ENCODE data around the gene B2M. TPM values are rescaled to one million over a fixed set of nuclear protein-coding genes. Genes with fewer than 3 reads are reported as not detected.

Gene B2M
- total and polyA plus RNA-seq, 10 of the 15 experiments (the other 5 are each of a cell fraction or from before 2014, with no cell fraction given): 2,901 to 22,794 (median 8,374) TPM

DNA sequence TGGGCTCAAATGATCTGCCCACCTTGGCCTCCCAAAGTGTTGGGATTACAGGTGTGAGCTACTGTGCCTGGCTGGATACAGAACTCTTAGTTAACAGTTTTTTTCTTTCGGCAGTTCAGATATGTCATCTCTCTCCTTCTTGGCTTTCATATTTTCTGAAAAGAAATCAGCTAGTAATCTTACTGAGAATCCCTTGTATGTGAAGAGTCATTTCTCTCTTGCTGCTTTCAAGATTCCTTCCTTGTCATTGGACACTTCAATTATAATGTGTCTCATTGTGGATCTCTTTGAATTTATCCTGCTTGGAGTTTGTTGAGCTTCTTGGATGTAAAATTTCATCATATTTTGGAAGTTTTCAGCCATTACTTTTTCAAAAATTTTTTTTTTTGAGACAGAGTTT lies 42.0 kb downstream of the B2M start (continued):
- TF ChIP-seq ZBTB11 (CRISPR knock-in tag; IDR thresholded peaks at IDR 0.05): no peak
- no peak for TF ChIP-seq BCL3 (IDR thresholded peaks at IDR 0.05; ENCODE audit: borderline replicate concordance, insufficient read depth, low read depth, low read length, poor library complexity, severe bottlenecking)
- TF ChIP-seq, protein P1, sequence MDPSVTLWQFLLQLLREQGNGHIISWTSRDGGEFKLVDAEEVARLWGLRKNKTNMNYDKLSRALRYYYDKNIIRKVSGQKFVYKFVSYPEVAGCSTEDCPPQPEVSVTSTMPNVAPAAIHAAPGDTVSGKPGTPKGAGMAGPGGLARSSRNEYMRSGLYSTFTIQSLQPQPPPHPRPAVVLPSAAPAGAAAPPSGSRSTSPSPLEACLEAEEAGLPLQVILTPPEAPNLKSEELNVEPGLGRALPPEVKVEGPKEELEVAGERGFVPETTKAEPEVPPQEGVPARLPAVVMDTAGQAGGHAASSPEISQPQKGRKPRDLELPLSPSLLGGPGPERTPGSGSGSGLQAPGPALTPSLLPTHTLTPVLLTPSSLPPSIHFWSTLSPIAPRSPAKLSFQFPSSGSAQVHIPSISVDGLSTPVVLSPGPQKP (IDR thresholded peaks at IDR 0.05; ENCODE audit: low read depth, low read length): no peak
- TF ChIP-seq MEF2B (IDR thresholded peaks at IDR 0.05; ENCODE audit: partially characterized antibody, poor library complexity, severe bottlenecking): no peak
- no peak for TF ChIP-seq ZZZ3 (IDR thresholded peaks at IDR 0.05; ENCODE audit: control insufficient read depth, insufficient read length, low read depth)
- TF ChIP-seq SKIL (IDR thresholded peaks at IDR 0.05; ENCODE audit: low read depth, poor library complexity, severe bottlenecking): no peak
- TF ChIP-seq POU2F2 (IDR thresholded peaks at IDR 0.05; ENCODE audit: borderline replicate concordance, low read depth, low read length): no peak
- TF ChIP-seq ZBED1 (IDR thresholded peaks at IDR 0.05; ENCODE audit: borderline replicate concordance): no peak
- TF ChIP-seq, protein P2, sequence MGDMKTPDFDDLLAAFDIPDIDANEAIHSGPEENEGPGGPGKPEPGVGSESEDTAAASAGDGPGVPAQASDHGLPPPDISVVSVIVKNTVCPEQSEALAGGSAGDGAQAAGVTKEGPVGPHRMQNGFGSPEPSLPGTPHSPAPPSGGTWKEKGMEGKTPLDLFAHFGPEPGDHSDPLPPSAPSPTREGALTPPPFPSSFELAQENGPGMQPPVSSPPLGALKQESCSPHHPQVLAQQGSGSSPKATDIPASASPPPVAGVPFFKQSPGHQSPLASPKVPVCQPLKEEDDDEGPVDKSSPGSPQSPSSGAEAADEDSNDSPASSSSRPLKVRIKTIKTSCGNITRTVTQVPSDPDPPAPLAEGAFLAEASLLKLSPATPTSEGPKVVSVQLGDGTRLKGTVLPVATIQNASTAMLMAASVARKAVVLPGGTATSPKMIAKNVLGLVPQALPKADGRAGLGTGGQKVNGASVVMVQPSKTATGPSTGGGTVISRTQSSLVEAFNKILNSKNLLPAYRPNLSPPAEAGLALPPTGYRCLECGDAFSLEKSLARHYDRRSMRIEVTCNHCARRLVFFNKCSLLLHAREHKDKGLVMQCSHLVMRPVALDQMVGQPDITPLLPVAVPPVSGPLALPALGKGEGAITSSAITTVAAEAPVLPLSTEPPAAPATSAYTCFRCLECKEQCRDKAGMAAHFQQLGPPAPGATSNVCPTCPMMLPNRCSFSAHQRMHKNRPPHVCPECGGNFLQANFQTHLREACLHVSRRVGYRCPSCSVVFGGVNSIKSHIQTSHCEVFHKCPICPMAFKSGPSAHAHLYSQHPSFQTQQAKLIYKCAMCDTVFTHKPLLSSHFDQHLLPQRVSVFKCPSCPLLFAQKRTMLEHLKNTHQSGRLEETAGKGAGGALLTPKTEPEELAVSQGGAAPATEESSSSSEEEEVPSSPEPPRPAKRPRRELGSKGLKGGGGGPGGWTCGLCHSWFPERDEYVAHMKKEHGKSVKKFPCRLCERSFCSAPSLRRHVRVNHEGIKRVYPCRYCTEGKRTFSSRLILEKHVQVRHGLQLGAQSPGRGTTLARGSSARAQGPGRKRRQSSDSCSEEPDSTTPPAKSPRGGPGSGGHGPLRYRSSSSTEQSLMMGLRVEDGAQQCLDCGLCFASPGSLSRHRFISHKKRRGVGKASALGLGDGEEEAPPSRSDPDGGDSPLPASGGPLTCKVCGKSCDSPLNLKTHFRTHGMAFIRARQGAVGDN (IDR thresholded peaks at IDR 0.05): no peak
- TF ChIP-seq EED (IDR thresholded peaks at IDR 0.05; ENCODE audit: low read depth): no peak
